Hepatocyte (in vitro differentiated cells): ENCODE data around the gene SLC16A9. TPM values are rescaled to one million over a fixed set of nuclear protein-coding genes. Genes with fewer than 3 reads are reported as not detected.

Experiments used
- DNase-seq: peaks from one replicate; pipeline ENCODE4 v3.0.0-alpha.2; 2016; ENCODE audit warnings: low spot score
- H2AFZ ChIP-seq: fragments of 200-600 bp; sonication (generic); 2 replicates; pipeline ENCODE4 v1.6.0; 2016; ENCODE audit warnings: antibody characterized with exemption, mild to moderate bottlenecking
- H3K27ac ChIP-seq: fragments of 200-600 bp; sonication (generic); 2 replicates; pipeline ENCODE4 v1.5.1; 2016; ENCODE audit warnings: mild to moderate bottlenecking
- H3K27me3 ChIP-seq: fragments of 200-600 bp; sonication (generic); 2 replicates; pipeline ENCODE4 v1.6.1; 2016
- H3K36me3 ChIP-seq: fragments of 200-600 bp; sonication (generic); replicated peaks from 2 replicates; pipeline ENCODE4 v1.5.1; 2016; ENCODE audit warnings: low read depth; ENCODE audit not compliant: insufficient read depth
- H3K4me1 ChIP-seq: fragments of 200-600 bp; sonication (generic); 2 replicates; pipeline ENCODE4 v1.5.1; 2016; ENCODE audit warnings: mild to moderate bottlenecking, moderate library complexity; ENCODE audit not compliant: insufficient read depth
- H3K4me2 ChIP-seq: fragments of 200-600 bp; sonication (generic); 2 replicates; pipeline ENCODE4 v1.6.0; 2016
- H3K4me3 ChIP-seq: fragments of 200-600 bp; sonication (generic); 2 replicates; pipeline ENCODE4 v1.5.1; 2016; ENCODE audit warnings: mild to moderate bottlenecking
- H3K79me2 ChIP-seq: fragments of 200-600 bp; sonication (generic); 2 replicates; pipeline ENCODE4 v1.6.0; 2017; ENCODE audit warnings: mild to moderate bottlenecking
- H3K9me2 ChIP-seq: fragments of 200-600 bp; sonication (generic); replicated peaks from 2 replicates; pipeline ENCODE4 v1.6.0; 2017; ENCODE audit warnings: mild to moderate bottlenecking; ENCODE audit not compliant: insufficient read depth
- H3K9me3 ChIP-seq: fragments of 200-600 bp; sonication (generic); 2 replicates; pipeline ENCODE4 v1.5.1; 2016; ENCODE audit warnings: low read depth, mild to moderate bottlenecking
- H4K20me1 ChIP-seq: fragments of 200-600 bp; sonication (generic); 2 replicates; pipeline ENCODE4 v1.6.0; 2016; ENCODE audit warnings: mild to moderate bottlenecking; ENCODE audit not compliant: insufficient read depth, poor library complexity, severe bottlenecking
- CTCF ChIP-seq: fragments of 200-600 bp; sonication (generic); IDR thresholded peaks from 2 replicates; pipeline ENCODE4 v1.5.1; 2016; ENCODE audit warnings: antibody characterized with exemption, mild to moderate bottlenecking; ENCODE audit not compliant: poor library complexity
- EZH2 ChIP-seq: fragments of 200-600 bp; sonication (generic); IDR thresholded peaks from 2 replicates; pipeline ENCODE4 v1.6.1; 2016; ENCODE audit warnings: antibody characterized with exemption, mild to moderate bottlenecking, borderline replicate concordance
- EZH2phosphoT487 ChIP-seq: fragments of 200-600 bp; sonication (generic); IDR thresholded peaks from one replicate; pipeline ENCODE4 v1.6.1; 2018; ENCODE audit warnings: antibody characterized with exemption, mild to moderate bottlenecking, low read depth, moderate library complexity; ENCODE audit not compliant: unreplicated experiment, severe bottlenecking
- WGBS: methylation state at CpG from one replicate; pipeline ENCODE4 v1.1.6; 2016; ENCODE audit warnings: low lambda C conversion rate; ENCODE audit errors: missing lambda C conversion rate; 5-methylcytosine and 5-hydroxymethylcytosine counted together
- polyA plus RNA-seq: library from polyadenylated mRNA; unstranded; fragments of >200 nt; fragmentation: Nextera tagmentation; extraction: Ambion mirVana; gene quantifications from 2 replicates; pipeline ENCODE4 v1.2.1, GENCODE V29; 2016
- total RNA-seq: library from RNA; depleted of rRNA; stranded (reverse); fragments of >200 nt; gene quantifications from 2 replicates; pipeline ENCODE4 v1.2.3, GENCODE V29; 2014

The SLC16A9 gene
- total and polyA plus RNA-seq, 2 experiments from 2014 or later = 2.0 to 4.7 TPM

- WGBS = 61% methylated on average over 6 of the region's 6 CpGs
- TF ChIP-seq CTCF (no peak), EZH2 (no peak), EZH2phosphoT487 (no peak)
- H2AFZ ChIP-seq = no peak overlapping the region
- no peak overlapping the region for H3K4me3 ChIP-seq
- no peak overlapping the region for H3K27ac ChIP-seq
- H3K79me2 ChIP-seq = no peaks in the 10 kb centered on the region
- no peaks in the 10 kb centered on the region for H3K36me3 ChIP-seq
- H4K20me1 ChIP-seq = no peaks in the 10 kb centered on the region
- no peaks in the 10 kb centered on the region for H3K4me1 ChIP-seq
- no peak overlapping the region for H3K4me2 ChIP-seq
- no peaks in the 10 kb centered on the region for H3K27me3 ChIP-seq
- no peaks in the 10 kb centered on the region for H3K9me3 ChIP-seq
- no peak for DNase-seq
- no peaks in the 10 kb centered on the region for H3K9me2 ChIP-seq
These were observed 81.2 kb downstream of the SLC16A9 start for GRCh38 chr10:59628456-59628855.

- DNase-seq = no peak
- H3K9me2 ChIP-seq = no peaks in the 10 kb centered on the region
These were observed 82.2 kb downstream of the SLC16A9 start for GRCh38 chr10:59627366-59628018.

GRCh38 chr10:59626523-59626869 is 83.2 kb downstream of the SLC16A9 start:
- Histone ChIP-seq H3K36me3 (no peaks in the 10 kb centered on the region), H3K27ac (no peak overlapping the region), H3K4me3 (no peak overlapping the region), H3K27me3 (no peaks in the 10 kb centered on the region), H3K9me2 (no peaks in the 10 kb centered on the region), H3K4me1 (no peaks in the 10 kb centered on the region), H3K79me2 (no peaks in the 10 kb centered on the region), H4K20me1 (no peaks in the 10 kb centered on the region), H3K9me3 (no peaks in the 10 kb centered on the region), H2AFZ (no peak overlapping the region), H3K4me2 (no peak overlapping the region)
- DNase-seq = no peak
- TF ChIP-seq CTCF = no peak
- no peak for TF ChIP-seq EZH2
- TF ChIP-seq EZH2phosphoT487 = no peak
- WGBS = 58% methylated on average over 3 of the region's 3 CpGs

More at GRCh38 chr10:59627366-59628018, 82.2 kb downstream of the SLC16A9 start:
- no peaks in the 10 kb centered on the region for H3K36me3 ChIP-seq
- H3K27ac ChIP-seq = no peak overlapping the region
- no peak overlapping the region for H3K4me3 ChIP-seq
- no peaks in the 10 kb centered on the region for H3K9me3 ChIP-seq
- no peaks in the 10 kb centered on the region for H3K4me1 ChIP-seq
- 93% methylated on average over 4 of the region's 4 CpGs for WGBS
- H3K79me2 ChIP-seq = no peaks in the 10 kb centered on the region
- no peaks in the 10 kb centered on the region for H4K20me1 ChIP-seq
- no peak overlapping the region for H2AFZ ChIP-seq
- H3K4me2 ChIP-seq = no peak overlapping the region
- TF ChIP-seq EZH2 (no peak), CTCF (no peak)
- H3K27me3 ChIP-seq = no peaks in the 10 kb centered on the region
